GM19193 (cell line): ENCODE results near the gene MRPS31.

Experiments
- POLR2A ChIP-seq: IDR thresholded peaks from 4 replicates; pipeline ENCODE4 v1.6.1; 2011; ENCODE audit not compliant: insufficient read depth, insufficient read length; ENCODE audit errors: extremely low read depth

Gene MRPS31

GRCh38 chr13:40776681-40777165 is 5.7 kb upstream of the MRPS31 start:
- TF ChIP-seq POLR2A: no peak

GRCh38 chr13:40776232-40776631 is 5.2 kb upstream of the MRPS31 start:
- no peak for TF ChIP-seq POLR2A

GRCh38 chr13:40774672-40775071 is 3.7 kb upstream of the MRPS31 start:
- no peak for TF ChIP-seq POLR2A

GRCh38 chr13:40772765-40773473 is 1.9 kb upstream of the MRPS31 start:
- TF ChIP-seq POLR2A: no peak

- no peak for TF ChIP-seq POLR2A
Measured at GRCh38 chr13:40770609-40770933, 419 bp downstream of the MRPS31 start.

- TF ChIP-seq POLR2A: no peak
Measured at GRCh38 chr13:40769970-40770369, 1.0 kb downstream of the MRPS31 start.

DNA sequence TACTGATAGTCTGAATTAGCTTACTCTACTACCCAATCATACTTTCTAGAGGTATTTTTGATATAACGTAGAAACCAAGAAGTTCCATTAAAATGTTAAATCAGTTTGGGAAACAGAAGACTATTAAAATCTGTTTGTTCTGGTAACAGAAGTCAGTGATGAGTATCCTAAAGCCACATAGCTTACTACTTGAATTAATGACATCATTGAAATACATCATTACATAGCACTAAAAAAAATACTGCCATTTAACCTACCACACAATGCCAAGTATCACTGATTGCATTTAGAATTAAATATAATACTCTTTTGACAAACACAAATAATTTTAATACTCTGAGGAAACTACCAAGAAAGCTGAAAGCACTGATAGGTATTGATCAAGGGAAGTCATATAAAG is 5.4 kb downstream of the MRPS31 start:
- TF ChIP-seq POLR2A: no peak

- TF ChIP-seq POLR2A: no peak
Measured at GRCh38 chr13:40764587-40765403, 6.2 kb downstream of the MRPS31 start.

DNA sequence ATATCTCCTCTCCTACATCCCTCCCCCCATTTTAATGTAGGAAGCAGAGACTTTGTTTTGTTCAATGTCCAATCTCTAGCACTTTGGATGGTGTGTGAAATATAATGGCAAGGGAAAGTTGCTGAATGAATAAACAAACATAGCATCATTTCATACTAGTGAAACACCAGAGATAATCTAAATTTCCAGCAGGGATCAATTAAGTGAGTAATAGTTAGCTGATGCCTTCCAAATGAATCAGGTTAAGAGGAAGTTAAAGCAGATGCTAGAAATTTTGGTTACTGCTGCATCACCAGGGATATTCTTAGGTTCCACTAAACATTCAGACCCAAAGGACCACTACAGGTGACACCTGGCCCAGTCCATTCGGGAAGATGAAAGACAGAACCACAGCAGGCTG is 8.1 kb downstream of the MRPS31 start:
- no peak for TF ChIP-seq POLR2A

GRCh38 chr13:40758811-40759210 is 12.2 kb downstream of the MRPS31 start:
- TF ChIP-seq POLR2A: no peak

DNA sequence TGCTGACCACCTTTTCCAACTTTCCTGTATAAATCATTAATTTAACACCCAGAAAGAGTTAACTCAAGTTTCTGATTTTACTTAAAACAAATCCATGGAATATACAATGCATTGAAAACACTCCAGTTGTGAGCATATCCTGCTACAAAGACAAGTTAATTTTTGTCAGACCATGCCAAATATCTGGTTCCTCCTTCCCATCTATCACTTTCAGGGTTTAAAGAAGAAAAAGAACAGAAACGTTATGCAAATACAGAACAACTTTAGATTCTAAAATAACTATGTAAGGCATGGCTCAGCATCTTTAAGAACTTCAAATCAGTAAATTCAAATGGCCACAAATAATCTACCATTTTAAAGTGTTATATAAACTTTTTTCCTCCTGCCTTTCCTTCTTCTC is 14.9 kb downstream of the MRPS31 start:
- TF ChIP-seq POLR2A: no peak

- TF ChIP-seq POLR2A: no peak
Measured at GRCh38 chr13:40755082-40755700, 15.8 kb downstream of the MRPS31 start.

DNA sequence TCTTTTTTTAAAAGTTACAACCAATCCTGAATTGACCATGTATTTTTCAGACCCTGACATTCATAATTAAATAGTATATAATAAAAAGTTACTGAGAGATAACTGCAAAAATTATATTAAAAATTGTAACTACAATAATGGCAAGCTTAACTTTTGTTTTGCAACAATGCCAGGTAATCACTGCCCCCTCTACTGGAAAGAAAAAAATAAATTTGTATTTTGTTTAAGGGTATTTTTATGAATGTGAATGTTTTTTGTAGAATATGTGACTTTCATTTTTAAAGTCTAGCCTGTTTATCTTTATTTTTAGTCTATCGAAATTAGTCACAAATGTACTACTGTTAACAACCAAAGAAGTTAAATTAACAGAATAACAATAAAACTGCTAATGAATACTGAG is 21.7 kb downstream of the MRPS31 start:
- no peak for TF ChIP-seq POLR2A

DNA sequence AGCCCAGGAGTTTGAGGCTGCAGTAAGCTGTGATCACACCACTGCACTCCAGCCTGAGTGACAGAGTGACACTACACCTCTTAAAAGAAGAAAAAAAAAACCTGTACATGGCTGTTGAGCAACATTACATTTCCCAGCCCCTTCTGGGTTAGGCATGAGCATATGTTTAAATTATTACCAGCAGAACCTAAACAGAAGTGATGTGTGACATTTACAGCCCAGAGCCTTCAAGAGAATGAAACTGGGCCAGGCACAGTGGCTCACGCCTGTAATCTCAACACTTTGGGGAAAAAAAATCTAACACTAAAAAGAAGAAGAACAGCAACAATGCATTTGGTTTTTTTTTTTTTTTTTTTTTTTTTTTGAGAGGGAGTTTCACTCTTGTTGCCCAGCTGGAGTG is 38.3 kb downstream of the MRPS31 start:
- TF ChIP-seq POLR2A: no peak

- TF ChIP-seq POLR2A: no peak
Measured at GRCh38 chr13:40728595-40728994, 42.4 kb downstream of the MRPS31 start.

DNA sequence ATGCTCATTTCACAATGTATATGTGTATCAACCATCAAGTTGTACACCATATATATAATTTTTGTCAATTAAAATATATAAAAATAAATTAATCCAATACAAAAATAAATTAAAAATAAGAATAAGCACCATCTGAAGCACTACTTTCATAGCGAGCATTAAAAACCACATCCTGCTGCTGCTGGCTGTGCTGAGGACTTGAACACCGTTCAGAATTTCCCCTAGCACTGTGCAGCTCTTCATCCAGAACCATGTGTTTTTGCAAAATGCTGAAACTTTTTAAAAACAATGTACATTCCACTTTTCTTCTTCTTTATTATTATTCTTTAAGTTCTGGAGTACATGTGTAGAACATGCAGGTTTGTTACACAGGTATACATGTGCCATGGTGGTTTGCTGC is 64.6 kb downstream of the MRPS31 start:
- no peak for TF ChIP-seq POLR2A
